Activated CD4-positive, alpha-beta T cell treated with anti-CD3 and anti-CD28 coated beads, Interleukin-10, Interleukin-2, amounts not matched to agents 100 ng/mL and 50 ng/mL, durations not matched to agents 16 hours and 8 hours (primary cell): ENCODE measurements around the gene GBE1.
"Not testable (repeated sequence)": the region's sequence is repeated elsewhere in the genome, so short reads cannot be mapped to it uniquely, and the experiment has no call there.

Experiments
- DNase-seq: peaks from one replicate; pipeline ENCODE4 v3.0.0-alpha.2; 2020

GBE1 gene

DNA sequence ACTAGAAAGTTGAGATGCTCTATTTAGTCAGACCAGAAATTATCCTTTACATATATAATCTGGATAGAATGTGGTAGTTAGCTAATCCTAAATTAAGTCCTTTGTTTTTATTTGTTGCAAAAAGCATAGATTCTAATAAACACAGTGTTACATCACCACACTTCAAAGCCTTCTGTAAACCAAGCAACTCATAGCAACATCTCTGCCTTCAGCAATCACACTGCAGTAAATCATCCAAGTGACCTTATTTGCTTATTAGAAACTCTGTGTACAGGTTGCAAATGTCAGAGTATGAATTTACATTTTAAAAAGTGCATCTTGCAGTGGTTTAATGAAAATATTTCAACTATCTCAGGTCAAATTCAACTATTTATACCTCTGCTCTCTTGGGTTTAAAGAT, 242.5 kb downstream of the GBE1 start:
- no peak for DNase-seq

DNA sequence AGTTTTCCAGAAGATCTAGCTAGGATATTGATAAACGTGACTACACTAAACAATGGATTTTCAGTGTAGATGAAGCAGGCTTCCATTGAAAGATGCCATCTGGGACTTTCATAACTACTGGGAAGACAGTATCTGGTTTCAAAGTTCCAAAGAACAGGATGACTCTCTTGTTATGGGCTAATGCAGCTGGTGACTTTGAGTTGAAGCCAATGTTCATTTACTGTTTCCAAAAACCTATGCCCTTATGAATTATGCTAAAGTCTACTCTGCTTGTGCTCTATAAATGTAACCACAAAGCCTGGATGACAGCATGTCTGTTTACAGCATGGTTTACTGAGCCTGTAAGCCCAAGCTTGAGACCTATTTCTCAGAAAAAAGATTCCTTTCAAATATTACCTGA, 245.4 kb downstream of the GBE1 start:
- no peak for DNase-seq

DNA sequence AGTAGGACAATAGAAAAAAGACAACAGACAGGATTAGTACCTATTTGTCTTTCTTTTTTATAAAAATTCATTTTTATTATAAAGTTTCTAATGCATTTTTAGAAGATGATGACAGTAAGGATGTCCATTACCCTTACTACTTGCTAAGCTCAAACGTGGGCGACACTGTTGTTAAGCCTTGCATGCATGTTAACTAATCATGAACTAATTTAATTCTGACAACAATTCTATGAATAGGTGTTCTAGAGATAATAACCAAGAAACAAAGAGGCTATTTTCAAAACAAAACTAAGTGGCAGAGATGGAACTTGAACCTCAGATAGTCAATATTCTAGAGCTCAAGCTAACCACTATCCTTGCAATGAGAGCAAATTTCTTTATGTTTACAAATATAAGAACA, 247.9 kb downstream of the GBE1 start:
- no peak for DNase-seq

DNA sequence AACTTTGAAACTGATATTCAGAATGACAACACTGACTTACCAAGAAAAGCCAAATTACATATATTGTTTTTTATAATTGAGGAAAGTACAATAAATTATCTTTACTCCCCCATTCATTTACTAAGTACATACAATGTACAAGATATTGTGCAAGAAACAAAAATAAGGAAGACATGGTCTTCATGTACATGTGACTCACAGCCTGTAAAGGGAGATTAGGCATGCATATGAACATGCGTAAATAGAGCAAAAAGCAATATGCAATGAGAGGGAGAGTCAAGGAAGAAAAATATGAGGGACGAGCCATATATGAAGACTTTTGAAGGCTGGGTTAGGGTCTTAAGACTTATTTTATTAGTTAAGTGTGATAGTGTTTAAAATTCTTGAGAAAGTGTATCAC, 258.4 kb downstream of the GBE1 start:
- no peak for DNase-seq

DNA sequence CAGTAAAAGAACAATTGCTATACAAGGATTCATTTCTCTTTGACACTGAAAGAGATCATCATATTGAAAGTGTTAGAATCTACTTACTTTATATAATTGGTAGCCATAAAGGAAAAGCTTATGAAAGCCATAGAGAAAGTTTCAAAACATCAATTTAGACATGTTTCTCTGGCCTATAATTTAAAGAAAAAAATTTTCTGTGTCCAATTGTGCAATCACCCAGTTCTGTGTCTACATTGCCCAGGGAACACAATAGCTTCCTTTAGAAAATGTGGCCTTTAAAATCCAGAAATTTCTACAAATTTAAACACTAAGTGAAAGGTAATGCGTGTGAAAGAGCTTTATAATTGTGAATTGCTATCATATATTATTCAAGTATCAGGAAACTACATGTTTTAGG, 259.2 kb downstream of the GBE1 start:
- no peak for DNase-seq

DNA sequence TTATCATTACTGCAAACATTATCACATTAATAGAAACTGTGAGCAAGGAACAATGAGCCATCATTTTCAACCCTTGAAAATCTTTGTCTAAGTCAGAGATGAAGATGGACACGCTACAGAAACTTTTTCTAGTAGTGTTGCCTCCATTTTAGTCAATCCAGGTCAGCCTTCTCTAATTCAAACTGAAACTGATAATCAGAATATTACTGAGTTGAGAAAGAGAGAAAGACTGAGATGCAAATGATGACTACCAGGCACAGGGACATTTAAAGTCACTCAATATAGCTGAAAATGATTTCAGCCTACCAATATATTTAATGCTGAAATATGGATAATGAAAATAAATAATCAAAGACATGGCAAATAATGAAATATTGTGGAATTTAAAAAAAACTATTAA, 261.4 kb downstream of the GBE1 start:
- DNase-seq, result peak; percentile 1

DNA sequence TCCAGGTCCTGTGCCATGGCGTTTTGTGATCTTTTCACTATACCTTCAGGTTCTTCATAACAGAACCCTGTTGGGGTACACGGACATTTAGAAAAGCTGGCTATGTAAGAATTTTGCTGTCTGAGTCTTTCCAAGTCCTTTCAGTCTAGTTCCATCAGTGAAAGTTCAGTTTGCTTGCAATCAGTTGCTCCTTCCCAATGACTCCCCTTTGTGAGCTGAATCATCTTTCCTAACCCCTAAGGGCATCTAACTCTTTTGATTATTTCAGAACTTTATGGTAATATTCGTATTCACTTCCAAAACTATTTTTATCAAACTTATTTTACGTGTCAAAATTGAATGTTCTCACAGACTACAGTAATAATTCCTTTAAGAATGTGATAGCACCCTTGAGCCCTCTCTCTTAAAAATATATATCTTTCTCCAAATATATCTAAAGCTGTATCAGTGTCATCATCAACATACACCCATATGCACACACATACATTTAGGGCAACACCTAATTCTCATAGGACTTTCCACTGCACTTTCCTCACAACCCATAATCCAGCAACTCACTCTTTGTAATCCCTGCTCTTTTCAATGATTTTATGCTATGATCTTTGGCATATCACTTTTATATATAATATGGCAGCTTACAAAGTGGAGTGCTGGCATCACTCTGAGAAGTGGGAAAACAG, 263.7 kb downstream of the GBE1 start:
- no peak for DNase-seq

DNA sequence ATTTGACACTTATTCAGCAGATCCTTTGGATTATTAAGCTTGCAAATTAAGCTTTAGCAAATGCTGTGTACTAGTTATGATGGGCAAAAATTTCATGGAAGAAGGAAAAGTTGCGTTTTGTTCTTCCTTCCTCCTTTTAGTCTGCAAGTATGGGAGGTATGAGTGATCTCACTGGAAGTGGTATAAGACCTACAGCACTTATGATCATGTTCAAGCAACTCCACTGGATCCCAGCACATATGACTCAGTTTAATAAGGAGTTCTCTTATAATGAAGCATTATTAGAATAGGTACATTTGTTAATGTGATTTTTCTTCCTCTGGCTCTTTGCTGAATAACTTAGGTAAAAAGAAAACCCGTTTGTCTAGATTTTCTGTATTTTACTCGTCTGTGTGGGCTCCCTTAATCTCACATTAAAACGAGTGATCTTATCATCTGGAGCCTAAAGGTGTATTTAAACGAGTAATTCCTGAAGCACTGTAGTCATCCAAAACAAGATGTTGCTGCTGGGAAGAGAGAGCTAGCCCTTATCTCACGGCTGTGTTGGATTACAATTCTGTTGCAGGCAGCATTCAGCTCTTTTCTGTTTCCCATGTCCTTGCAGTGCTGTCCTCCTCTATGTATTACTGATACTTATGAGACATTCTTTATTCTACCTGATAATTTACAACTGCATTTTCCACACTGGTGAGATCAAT, 264.9 kb downstream of the GBE1 start:
- no peak for DNase-seq

DNA sequence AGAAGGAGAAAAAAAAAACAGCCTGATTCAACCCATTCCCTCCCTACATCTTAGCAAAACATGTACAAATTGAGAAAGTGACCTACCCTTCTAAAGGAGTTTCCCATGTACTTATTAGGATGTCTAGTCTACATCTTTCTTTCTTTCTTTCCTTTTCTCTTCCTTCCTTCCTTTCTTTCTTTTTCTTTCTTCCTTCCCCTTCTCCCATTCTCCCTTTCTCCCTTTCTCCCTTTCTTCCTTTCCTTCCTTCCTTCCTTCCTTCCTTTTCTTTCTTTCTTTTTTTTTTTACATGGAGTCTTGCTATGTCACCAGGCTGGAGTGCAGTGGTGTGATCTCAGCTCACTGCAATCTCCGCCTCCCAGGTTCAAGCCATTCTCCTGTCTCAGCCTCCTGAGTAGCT, 269.0 kb downstream of the GBE1 start:
- DNase-seq, result not testable (repeated sequence)

DNA sequence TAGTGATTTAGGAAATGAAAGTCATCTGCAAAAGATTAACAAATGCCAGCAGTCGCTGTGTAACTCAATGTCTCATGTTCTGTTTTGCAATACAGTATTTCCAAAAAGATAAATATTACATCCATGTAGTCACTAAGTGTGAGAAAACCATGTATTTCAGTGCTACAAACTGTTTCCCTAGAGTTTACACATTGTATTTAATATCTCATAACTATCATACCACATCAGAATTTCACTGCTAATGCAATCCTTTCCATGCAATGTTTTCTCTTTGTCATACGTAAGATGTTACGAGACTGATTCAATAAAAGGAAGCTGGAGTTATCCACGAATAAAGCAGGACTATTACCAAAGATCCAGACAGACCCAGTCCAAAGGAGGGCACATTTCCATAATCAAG, 269.4 kb downstream of the GBE1 start:
- DNase-seq, result no peak

DNA sequence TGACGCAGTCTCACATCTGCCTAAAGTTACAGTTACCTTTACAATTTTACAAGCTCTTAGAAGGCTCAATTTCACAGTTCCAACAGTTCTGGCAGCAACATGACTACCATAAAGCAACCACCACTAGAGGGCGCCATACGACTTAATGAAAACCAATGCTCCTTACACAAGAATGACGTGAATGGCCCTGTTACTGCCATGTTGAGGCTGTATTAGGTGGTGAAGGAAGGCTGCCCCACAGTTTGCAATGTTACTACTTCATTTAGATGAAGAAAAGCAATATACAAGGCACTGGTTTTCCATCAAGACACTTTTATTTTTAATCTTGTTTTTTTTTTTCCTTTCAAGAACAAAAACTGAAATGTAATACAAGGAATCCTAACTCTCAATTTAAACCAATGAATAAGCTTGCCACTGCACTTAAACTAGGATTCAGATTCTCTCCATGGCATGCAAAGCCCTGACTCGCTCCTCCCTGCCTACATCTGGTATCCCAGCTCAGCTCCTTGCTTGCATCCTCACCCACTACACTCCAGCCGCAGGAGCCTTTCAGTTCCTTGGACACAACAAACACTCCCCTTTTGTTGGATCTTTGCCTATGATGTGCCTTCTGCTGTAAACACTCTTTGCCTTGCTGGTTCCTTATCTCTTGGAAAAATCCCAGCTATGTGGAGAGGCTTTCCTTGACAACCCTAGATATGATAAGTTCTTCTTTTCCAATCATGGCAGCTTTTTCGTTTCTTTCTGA, 270.7 kb downstream of the GBE1 start:
- peak; percentile 80 for DNase-seq

DNA sequence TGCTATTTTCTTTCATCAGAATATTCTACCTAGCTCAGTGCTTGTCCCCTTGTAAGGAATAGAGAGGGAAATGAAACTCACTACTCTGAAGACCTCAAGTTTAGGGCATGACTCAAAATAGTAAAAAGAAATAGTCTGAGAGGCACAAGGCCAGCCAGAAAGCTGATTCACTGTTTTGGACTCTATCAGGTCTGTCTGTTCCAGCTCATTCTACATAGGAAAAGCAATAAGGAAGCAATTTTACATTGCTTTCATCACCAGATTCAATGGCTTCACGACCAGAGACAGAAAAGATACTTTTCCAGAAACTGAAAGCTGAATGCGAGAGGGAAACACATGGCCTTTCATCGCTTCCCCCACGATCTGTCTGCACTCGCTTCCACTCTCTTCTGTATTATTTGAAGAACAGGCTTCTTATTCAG, 276.0 kb downstream of the GBE1 start:
- DNase-seq, result no peak

DNA sequence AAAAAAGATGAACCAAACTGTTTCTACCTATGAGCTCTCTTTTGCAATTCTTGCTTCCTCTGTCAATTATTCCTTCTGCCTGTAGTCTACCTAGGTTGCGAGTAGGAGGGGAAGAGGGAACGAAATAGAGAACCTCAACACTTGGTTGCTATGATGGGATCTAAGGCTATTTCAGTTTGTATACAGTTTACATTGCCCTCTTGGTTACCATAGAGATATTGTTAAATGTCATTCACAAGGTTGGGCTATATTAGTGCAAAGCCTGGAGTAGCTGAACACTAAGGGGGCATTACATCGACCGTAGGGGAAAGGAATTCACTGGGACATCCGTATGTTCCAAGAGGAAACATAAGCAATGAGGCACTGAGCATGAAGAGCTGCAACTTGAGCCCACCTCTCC, 276.9 kb downstream of the GBE1 start:
- no peak for DNase-seq

DNA sequence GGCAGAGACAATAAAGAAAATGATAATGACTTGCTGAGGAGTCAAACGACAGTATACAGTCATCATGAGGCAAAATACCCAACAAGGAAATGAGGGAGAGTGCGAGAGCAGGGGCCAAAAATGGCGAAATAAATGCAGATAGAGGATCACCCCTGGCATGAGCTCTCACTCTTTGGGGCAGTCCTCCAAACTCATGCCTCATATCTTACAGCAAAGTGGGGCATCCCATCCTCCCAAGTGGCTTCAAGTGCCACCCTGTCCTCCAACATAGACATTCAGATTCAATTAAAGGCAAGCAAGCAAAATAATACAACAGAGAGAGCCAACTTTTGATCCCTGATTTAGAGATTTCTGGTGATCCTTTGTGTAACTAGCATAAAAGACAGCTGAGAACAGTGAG, 278.4 kb downstream of the GBE1 start:
- DNase-seq, result no peak

DNA sequence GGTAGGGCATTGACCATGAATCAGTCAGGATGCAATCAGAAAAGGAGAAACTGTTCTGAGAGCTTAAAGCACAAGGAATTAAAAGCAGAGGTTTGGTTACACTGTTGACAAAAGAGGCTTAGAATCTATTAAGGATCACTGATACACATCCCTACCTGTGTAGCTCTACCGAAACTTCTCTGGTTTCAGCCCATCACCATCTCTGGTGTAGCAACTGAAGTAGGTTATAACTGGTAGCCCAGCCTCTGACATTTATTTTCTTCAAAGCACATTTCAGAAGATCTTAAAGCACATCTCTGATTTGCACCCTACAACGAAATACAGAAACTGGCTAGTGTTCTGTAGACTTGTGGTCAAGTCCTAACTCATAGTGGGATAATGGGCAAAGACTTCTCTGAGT, 283.7 kb downstream of the GBE1 start:
- DNase-seq, result no peak

DNA sequence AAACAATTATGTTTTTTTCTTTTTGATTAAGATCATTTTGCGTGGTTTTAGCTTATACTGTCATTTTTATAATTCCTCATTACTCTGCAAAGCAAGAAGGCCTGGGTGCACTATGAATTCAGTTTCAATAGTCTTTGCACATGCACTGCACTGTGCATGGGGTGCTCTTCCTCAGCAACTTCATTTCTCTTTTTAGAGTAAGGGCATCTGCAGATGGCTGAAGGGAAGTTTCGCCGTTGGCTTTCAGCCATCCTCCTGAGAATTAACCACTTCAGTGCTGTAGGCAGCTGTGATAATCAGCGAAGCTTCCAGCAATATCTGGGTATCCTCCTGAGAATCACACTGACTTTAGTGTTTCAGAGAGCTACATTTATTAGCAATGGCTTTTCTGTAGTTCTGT, 284.8 kb downstream of the GBE1 start:
- no peak for DNase-seq

DNA sequence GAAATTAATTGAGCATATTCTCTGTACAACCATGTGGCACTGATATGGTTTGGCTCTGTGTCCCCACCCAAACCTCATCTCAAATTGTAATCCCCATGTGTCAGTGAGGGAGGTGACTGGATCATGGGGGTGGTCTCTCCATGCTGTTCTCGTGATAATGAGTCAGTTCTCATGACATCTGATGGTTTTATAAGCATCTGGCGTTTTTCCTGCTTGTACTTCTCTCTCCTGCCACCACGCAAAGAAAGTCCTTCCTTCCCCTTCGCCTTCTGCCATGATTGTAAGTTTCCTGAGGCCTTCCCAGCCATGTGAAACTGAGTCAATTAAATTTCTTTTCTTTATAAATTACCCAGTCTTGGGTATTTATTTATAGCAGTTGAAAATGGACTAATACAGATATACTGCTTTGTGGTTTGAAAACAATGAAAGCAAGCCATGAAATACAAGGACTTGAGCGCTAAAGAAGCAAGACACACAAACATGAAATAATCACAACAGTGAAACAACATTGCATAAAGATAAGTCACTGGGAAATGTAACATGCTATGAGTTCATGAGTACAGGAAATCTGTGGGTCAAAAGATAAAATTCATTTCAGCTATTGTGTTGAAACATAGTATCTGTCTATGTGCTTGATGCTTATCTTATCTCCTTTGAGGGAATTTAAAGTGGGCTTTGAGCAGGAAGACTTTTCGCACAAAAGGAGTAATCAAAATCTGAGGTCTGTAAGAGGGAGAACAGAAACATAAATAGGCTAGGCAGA, 288.7 kb downstream of the GBE1 start:
- no peak for DNase-seq

DNA sequence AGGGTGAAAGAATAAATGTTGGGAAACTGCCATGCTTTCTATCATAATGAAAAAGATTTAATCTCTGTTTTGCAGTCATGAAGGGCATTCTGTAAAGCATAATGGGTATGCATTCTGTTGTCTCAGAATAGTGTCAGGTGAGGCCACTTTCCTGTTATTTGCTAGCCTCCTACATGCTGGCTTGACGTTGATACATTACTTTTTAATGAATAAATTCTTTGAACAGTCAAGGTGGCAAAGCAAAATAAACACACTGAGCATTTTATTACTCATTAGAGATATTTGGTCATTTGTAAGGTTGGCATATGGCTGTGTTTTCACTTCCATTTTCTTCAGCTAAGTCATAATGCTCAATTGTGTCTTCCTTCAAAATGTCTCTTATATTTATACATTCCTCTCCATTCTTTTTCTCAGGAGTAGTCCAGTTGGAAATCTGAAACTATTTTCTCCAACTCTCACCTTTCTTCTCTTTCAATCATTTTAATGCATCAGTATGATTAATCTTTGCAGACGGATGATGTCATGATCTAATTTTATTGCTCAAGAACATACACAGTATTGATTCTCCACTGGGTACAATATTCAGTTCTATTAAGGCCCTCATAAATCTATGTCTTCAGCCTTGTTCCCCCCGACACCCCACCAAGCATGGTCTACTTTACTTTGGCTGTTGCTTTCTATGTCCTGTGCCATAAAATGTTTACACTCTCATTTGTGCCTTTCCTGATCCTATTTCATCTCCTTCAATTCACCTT, 290.7 kb downstream of the GBE1 start:
- DNase-seq, result no peak

DNA sequence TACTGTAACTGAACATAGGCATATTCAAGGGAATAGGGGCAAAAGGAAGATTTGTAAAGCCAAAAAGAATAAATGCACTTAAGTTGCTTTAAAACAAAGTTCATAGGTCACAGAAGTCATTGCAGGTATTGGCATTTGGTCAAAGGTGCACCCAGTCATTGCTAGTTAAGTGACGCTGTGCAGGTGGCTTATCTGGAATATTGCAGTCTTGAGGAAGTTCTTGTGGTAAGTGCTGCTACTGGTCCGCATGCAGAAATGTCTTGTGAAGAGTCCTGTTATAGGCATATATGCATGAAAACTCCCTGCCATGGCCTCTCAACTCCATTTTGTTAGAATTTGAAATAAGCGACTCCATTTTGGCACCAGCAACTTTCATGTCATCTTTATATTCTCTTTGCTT, 293.1 kb downstream of the GBE1 start:
- DNase-seq, result no peak

DNA sequence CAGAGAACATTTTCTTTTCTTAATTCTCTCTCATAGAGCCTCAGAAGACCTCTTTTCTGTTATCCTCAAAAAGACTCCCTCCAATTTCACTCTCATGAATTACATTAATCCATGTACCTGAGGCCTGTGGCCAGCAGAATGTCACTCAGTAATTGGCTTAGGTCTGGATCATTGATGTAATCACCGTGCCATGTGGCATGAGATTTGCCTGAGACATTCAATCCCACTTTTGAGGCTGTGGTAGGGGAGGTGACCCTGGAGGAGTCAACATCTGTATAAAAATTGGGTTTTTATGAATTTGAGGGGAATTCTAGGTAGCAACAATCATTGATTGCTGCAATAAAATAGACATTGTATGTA, 295.3 kb downstream of the GBE1 start:
- no peak for DNase-seq

DNA sequence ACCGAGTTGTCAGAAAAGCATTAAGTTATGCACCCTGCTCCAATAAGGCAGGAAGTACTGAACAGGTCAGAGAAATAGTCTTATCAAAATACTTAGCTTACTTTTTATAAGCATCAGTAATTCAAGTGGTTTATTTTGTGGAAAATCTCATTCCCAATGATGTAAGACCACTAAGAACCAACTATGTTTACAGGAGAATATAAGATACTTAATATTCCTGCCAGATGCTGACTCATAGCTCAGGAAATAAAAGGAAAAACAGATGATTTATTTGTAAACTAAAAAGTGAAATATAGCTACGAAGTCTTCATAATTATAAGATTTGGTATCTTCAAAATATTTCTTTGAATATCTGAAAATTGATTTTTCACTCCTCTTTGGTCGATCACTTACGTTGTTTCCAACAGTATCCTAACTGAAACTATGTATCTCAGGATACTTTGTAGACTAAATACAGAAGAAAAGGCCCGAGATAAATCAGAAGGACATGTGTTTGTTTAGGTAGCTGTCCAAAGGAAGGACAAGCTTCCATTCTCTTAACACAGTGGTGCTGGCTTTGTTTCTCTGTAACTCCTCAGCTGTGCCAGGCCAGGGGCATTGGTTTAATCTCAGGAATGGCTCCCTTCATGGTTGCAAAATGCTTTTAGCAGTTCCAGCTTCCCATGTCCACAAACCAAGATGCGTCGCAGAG, 295.8 kb downstream of the GBE1 start:
- DNase-seq, result no peak

DNA sequence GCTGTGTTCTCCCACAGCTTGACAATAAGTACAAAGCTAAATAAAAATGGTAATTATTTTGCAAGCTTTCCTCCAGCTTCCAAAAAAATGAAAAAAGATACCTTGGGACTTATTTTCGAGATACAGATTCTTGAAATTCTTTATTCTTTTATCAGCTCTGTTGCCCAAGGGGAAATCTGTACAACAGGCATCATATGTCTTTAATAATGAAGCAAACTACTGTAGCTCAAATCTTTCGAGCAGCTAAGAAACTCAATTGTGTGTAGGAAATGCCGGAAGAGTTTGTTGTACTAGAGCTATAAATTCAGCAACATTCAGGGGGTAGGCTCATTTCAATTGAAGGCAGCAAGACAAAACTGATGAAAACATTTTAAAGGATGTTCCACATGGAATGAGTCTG, 297.7 kb downstream of the GBE1 start:
- DNase-seq, result no peak
